H9 (cell line): ENCODE data around the gene CSF1. TPM values are rescaled to one million over a fixed set of nuclear protein-coding genes. Genes with fewer than 3 reads are reported as not detected.
A peak's percentile ranks its signal among the peaks of the same experiment; 100 is the strongest.

Experiments
- DNase-seq: peaks from one replicate; pipeline ENCODE4 v3.0.0-alpha.2; 2017
- H2AFZ ChIP-seq: one replicate; pipeline ENCODE4 v1.6.1; 2013; ENCODE audit warnings: mild to moderate bottlenecking, low read length, control low read depth, moderate library complexity
- H2AK5ac ChIP-seq: 2 replicates; pipeline ENCODE4 v1.6.1; 2013; ENCODE audit warnings: low read length, control low read depth, mixed read lengths; ENCODE audit not compliant: insufficient read length
- H2BK120ac ChIP-seq: one replicate; pipeline ENCODE4 v1.6.1; 2013; ENCODE audit warnings: low read depth, mild to moderate bottlenecking, low read length, control low read depth, inconsistent platforms; ENCODE audit not compliant: poor library complexity, severe bottlenecking
- H2BK12ac ChIP-seq: 2 replicates; pipeline ENCODE4 v1.6.1; 2013; ENCODE audit warnings: low read length, control low read depth, mixed read lengths, low read depth; ENCODE audit not compliant: insufficient read length
- H2BK15ac ChIP-seq: 2 replicates; pipeline ENCODE4 v1.6.1; 2013; ENCODE audit warnings: low read depth, low read length, control low read depth
- H2BK20ac ChIP-seq: one replicate; pipeline ENCODE4 v1.6.1; 2013; ENCODE audit warnings: low read depth, mild to moderate bottlenecking, low read length, control low read depth, inconsistent platforms; ENCODE audit not compliant: poor library complexity, severe bottlenecking
- H2BK5ac ChIP-seq: 2 replicates; pipeline ENCODE4 v1.6.1; 2013; ENCODE audit warnings: low read length, control low read depth, mixed read lengths; ENCODE audit not compliant: insufficient read length
- H3K14ac ChIP-seq: 2 replicates; pipeline ENCODE4 v1.6.1; 2013; ENCODE audit warnings: low read length, control low read depth; ENCODE audit not compliant: insufficient read depth
- H3K18ac ChIP-seq: 2 replicates; pipeline ENCODE4 v1.6.1; 2013; ENCODE audit warnings: low read depth, mild to moderate bottlenecking, mixed read lengths, low read length, control low read depth; ENCODE audit not compliant: insufficient read length
- H3K23ac ChIP-seq: 2 replicates; pipeline ENCODE4 v1.6.1; 2013; ENCODE audit warnings: low read length, control low read depth, mixed read lengths, low read depth; ENCODE audit not compliant: insufficient read length
- H3K23me2 ChIP-seq: 2 replicates; pipeline ENCODE4 v1.6.1; 2013; ENCODE audit warnings: low read depth, mild to moderate bottlenecking, mixed read lengths, low read length, control low read depth; ENCODE audit not compliant: insufficient read length, poor library complexity, severe bottlenecking
- H3K27ac ChIP-seq: 2 replicates; pipeline ENCODE4 v1.5.1; 2013; ENCODE audit warnings: low read length, control low read depth, mixed read lengths, low read depth; ENCODE audit not compliant: insufficient read length
- H3K27me3 ChIP-seq: 2 replicates; pipeline ENCODE4 v1.6.1; 2013; ENCODE audit warnings: low read length, control low read depth, inconsistent platforms; ENCODE audit not compliant: insufficient read depth
- H3K4ac ChIP-seq: 2 replicates; pipeline ENCODE4 v1.6.1; 2013; ENCODE audit warnings: low read depth, mild to moderate bottlenecking, control low read depth, inconsistent platforms, low read length, moderate library complexity
- H3K4me1 ChIP-seq: 2 replicates; pipeline ENCODE4 v1.6.1; 2013; ENCODE audit warnings: low read length, control low read depth, inconsistent platforms; ENCODE audit not compliant: insufficient read depth
- H3K4me2 ChIP-seq: 2 replicates; pipeline ENCODE4 v1.6.1; 2013; ENCODE audit warnings: low read length, control low read depth, mixed read lengths; ENCODE audit not compliant: insufficient read length, insufficient read depth
- H3K56ac ChIP-seq: 2 replicates; pipeline ENCODE4 v1.6.1; 2013; ENCODE audit warnings: low read depth, mild to moderate bottlenecking, mixed read lengths, low read length, control low read depth; ENCODE audit not compliant: insufficient read length
- H3K79me1 ChIP-seq: 2 replicates; pipeline ENCODE4 v1.6.1; 2013; ENCODE audit warnings: low read depth, mild to moderate bottlenecking, moderate library complexity, low read length, control low read depth, inconsistent platforms; ENCODE audit not compliant: insufficient read depth, poor library complexity, severe bottlenecking
- H3K79me2 ChIP-seq: 2 replicates; pipeline ENCODE4 v1.6.1; 2013; ENCODE audit warnings: low read length, control low read depth, inconsistent platforms; ENCODE audit not compliant: insufficient read depth
- H3K9ac ChIP-seq: 2 replicates; pipeline ENCODE4 v1.6.1; 2013; ENCODE audit warnings: low read length, control low read depth, mixed read lengths; ENCODE audit not compliant: insufficient read length; ENCODE audit errors: extremely low read depth
- H3K9me3 ChIP-seq: one replicate; pipeline ENCODE4 v1.6.1; 2013; ENCODE audit warnings: low read depth, low read length, inconsistent platforms; ENCODE audit not compliant: control insufficient read depth
- H3T11ph ChIP-seq: one replicate; pipeline ENCODE4 v1.6.1; 2013; ENCODE audit warnings: mild to moderate bottlenecking, low read length, control low read depth, inconsistent platforms
- H4K20me1 ChIP-seq: one replicate; pipeline ENCODE4 v1.6.1; 2013; ENCODE audit not compliant: control insufficient read depth, insufficient read length, insufficient read depth
- H4K5ac ChIP-seq: 2 replicates; pipeline ENCODE4 v1.6.1; 2013; ENCODE audit warnings: low read depth, mild to moderate bottlenecking, mixed read lengths, low read length, control low read depth; ENCODE audit not compliant: insufficient read length
- H4K8ac ChIP-seq: replicated peaks from 2 replicates; pipeline ENCODE4 v1.6.1; 2013; ENCODE audit warnings: low read length, control low read depth, mixed read lengths, low read depth; ENCODE audit not compliant: insufficient read length
- H4K91ac ChIP-seq: 2 replicates; pipeline ENCODE4 v1.6.1; 2013; ENCODE audit warnings: low read depth, mild to moderate bottlenecking, moderate library complexity, mixed read lengths, low read length, control low read depth; ENCODE audit not compliant: insufficient read length
- H3K27ac Mint-ChIP-seq, 3 experiments: 2 replicates in 2 of 3; 3 replicates in 1 of 3; pipeline ENCODE4 v1.8.0; 2020 to 2021; ENCODE audit warnings: mixed read lengths in 3 of 3, mild to moderate bottlenecking in 1 of 3, moderate library complexity in 1 of 3
- H3K27me3 Mint-ChIP-seq: 2 replicates; pipeline ENCODE4 v1.8.0; 2021; ENCODE audit warnings: low read depth, mild to moderate bottlenecking, moderate library complexity, mixed read lengths
- H3K36me3 Mint-ChIP-seq, 3 experiments: 2 replicates in 2 of 3; 3 replicates in 1 of 3; pipeline ENCODE4 v1.8.0; 2020 to 2021; ENCODE audit warnings: low read depth in 3 of 3, mixed read lengths in 3 of 3; ENCODE audit not compliant: insufficient read depth in 1 of 3
- H3K4me1 Mint-ChIP-seq, 2 experiments: 2 replicates each; pipeline ENCODE4 v1.8.0; 2020; ENCODE audit warnings: mixed read lengths in 2 of 2
- H3K4me3 Mint-ChIP-seq, 2 experiments: 2 replicates in 1 of 2; 3 replicates in 1 of 2; pipeline ENCODE4 v1.8.0; 2020 to 2021; ENCODE audit warnings: mild to moderate bottlenecking in 2 of 2, mixed read lengths in 2 of 2, moderate library complexity in 1 of 2
- H3K9me3 Mint-ChIP-seq, 2 experiments: 2 replicates in 1 of 2; 3 replicates in 1 of 2; pipeline ENCODE4 v1.8.0; 2020; ENCODE audit warnings: mild to moderate bottlenecking in 2 of 2, mixed read lengths in 2 of 2, moderate library complexity in 1 of 2
- CTCF ChIP-seq: fragments of 200-600 bp; sonication (generic); conservative IDR thresholded peaks from 3 replicates; pipeline ENCODE4 v1.8.0; 2021; ENCODE audit warnings: antibody characterized with exemption, mild to moderate bottlenecking
- WGBS: extraction: QIAGEN DNeasy Blood & Tissue Kit; methylation state at CpG from one replicate; pipeline ENCODE4 v1.1.7; 2013; ENCODE audit warnings: missing lambda C conversion rate, low lambda C conversion rate, mixed read lengths; ENCODE audit not compliant: insufficient read length; ENCODE audit errors: extremely low coverage; 5-methylcytosine and 5-hydroxymethylcytosine counted together
- total RNA-seq: library from RNA; stranded (reverse); gene quantifications from 2 replicates; pipeline ENCODE4 v1.2.1, GENCODE V29; 2021

Gene CSF1
- total RNA-seq, 1 experiment from 2014 or later = 2.3 TPM

- peaks cover 7 to 25% (median 25%) of the 10 kb centered on the region in 3 experiments; a peak in 6 of 7 replicates for H3K36me3 Mint-ChIP-seq
- Histone ChIP-seq H2AFZ (no peak overlapping the region), H3K4me1 (no peaks in the 10 kb centered on the region; the same call in 1 of the 2 replicates), H3K23me2 (peaks cover under 1% of the 10 kb centered on the region), H4K20me1 (no peaks in the 10 kb centered on the region), H3K4me2 (no peak overlapping the region), H2AK5ac (no peak overlapping the region), H3K79me1 (no peaks in the 10 kb centered on the region), H3K4ac (no peak overlapping the region), H2BK12ac (no peak overlapping the region), H3K9ac (no peak overlapping the region), H4K8ac (no peak overlapping the region), H3K18ac (no peak overlapping the region), H2BK5ac (no peak overlapping the region), H3K9me3 (no peaks in the 10 kb centered on the region), H3K23ac (no peak overlapping the region), H2BK120ac (no peak overlapping the region), H3K27me3 (no peaks in the 10 kb centered on the region), H3K79me2 (no peaks in the 10 kb centered on the region), H2BK20ac (no peak overlapping the region), H3K27ac (no peak overlapping the region), H3K56ac (no peak overlapping the region), H2BK15ac (no peak overlapping the region), H4K91ac (no peak overlapping the region), H3K14ac (no peak overlapping the region), H4K5ac (no peak overlapping the region), H3T11ph (no peak overlapping the region)
- no CpG with 5 or more reads among the region's 11 CpGs for WGBS
- H3K4me1 Mint-ChIP-seq = peaks cover 22 to 33% of the 10 kb centered on the region in 2 experiments
- peak; percentile 17 for DNase-seq
- H3K27ac Mint-ChIP-seq = no peak overlapping the region
- no peak for TF ChIP-seq CTCF
- peaks cover 5% of the 10 kb centered on the region for H3K27me3 Mint-ChIP-seq
- H3K9me3 Mint-ChIP-seq = no peaks in the 10 kb centered on the region
- H3K4me3 Mint-ChIP-seq = no peak overlapping the region
These were observed 18.5 kb downstream of the CSF1 start for GRCh38 chr1:109929170-109929569.
